CD14-positive monocyte (primary cell): ENCODE measurements around the gene NVL. TPM values are rescaled to one million over a fixed set of nuclear protein-coding genes. Genes with fewer than 3 reads are reported as not detected.
A peak's percentile ranks its signal among the peaks of the same experiment; 100 is the strongest.

Experiments used
- DNase-seq, 3 donors: peaks; one replicate each; pipeline ENCODE4 v3.0.0-alpha.2; 2011 to 2022
- H2AFZ ChIP-seq: 2 replicates; pipeline ENCODE4 v1.6.0; 2012; ENCODE audit warnings: mild to moderate bottlenecking, low read depth, low read length, inconsistent platforms; ENCODE audit not compliant: insufficient read depth, poor library complexity, severe bottlenecking
- H3K27ac ChIP-seq, 2 donors: 1 replicate in 1 of 2; 2 replicates in 1 of 2; pipeline ENCODE4 v1.5.1; 2012 to 2013; ENCODE audit warnings: low read length in 2 of 2, control low read depth in 1 of 2, inconsistent platforms in 1 of 2, low read depth in 1 of 2, mild to moderate bottlenecking in 1 of 2
- H3K27me3 ChIP-seq, 2 donors: one replicate each; pipeline versions ENCODE4 v1.6.0 to v1.6.1; 2011 to 2013; ENCODE audit warnings: low read length in 2 of 2; ENCODE audit not compliant: control insufficient read depth in 2 of 2, insufficient read depth in 2 of 2
- H3K36me3 ChIP-seq, 2 donors: replicated peaks in 1 of 2; 1 replicate in 1 of 2; 2 replicates in 1 of 2; pipeline versions ENCODE4 v1.5.1 to v1.6.1; 2012 to 2013; ENCODE audit warnings: low read length in 2 of 2, control low read depth in 1 of 2, inconsistent platforms in 1 of 2, mild to moderate bottlenecking in 1 of 2; ENCODE audit not compliant: insufficient read depth in 2 of 2, control insufficient read depth in 1 of 2
- H3K4me1 ChIP-seq, 2 donors: 1 replicate in 1 of 2; 2 replicates in 1 of 2; pipeline versions ENCODE4 v1.5.1 to v1.6.1; 2012 to 2013; ENCODE audit warnings: low read length in 2 of 2, control low read depth in 1 of 2, inconsistent platforms in 1 of 2, mild to moderate bottlenecking in 1 of 2, moderate library complexity in 1 of 2; ENCODE audit not compliant: insufficient read depth in 2 of 2, control insufficient read depth in 1 of 2
- H3K4me2 ChIP-seq: replicated peaks from 2 replicates; pipeline ENCODE3; 2012; ENCODE audit warnings: low read length, moderate library complexity, mild to moderate bottlenecking; ENCODE audit not compliant: poor library complexity, severe bottlenecking; ENCODE audit errors: extremely low read depth
- H3K4me3 ChIP-seq, 3 experiments: fragments of 200-600 bp in 1 of 3; sonication (generic) in 1 of 3; replicated peaks in 1 of 3; 1 replicate in 2 of 3; 2 replicates in 1 of 3; pipeline ENCODE4 v1.5.1; 2011 to 2013; ENCODE audit warnings: low read length in 3 of 3, mild to moderate bottlenecking in 3 of 3, control low read depth in 2 of 3, low read depth in 2 of 3, inconsistent platforms in 1 of 3, moderate library complexity in 1 of 3
- H3K79me2 ChIP-seq: 2 replicates; pipeline ENCODE4 v1.6.0; 2012; ENCODE audit warnings: mild to moderate bottlenecking, control low read depth, inconsistent platforms, low read length, moderate library complexity; ENCODE audit not compliant: insufficient read depth
- H3K9ac ChIP-seq: 2 replicates; pipeline ENCODE4 v1.6.0; 2017; ENCODE audit warnings: low read length, mild to moderate bottlenecking; ENCODE audit not compliant: insufficient read depth, poor library complexity, severe bottlenecking
- H3K9me3 ChIP-seq, 2 donors: replicated peaks in 1 of 2; 1 replicate in 1 of 2; 2 replicates in 1 of 2; pipeline versions ENCODE4 v1.5.1 to v1.6.1; 2012 to 2013; ENCODE audit warnings: low read length in 2 of 2, control low read depth in 1 of 2; ENCODE audit not compliant: control insufficient read depth in 1 of 2, insufficient read depth in 1 of 2
- H4K20me1 ChIP-seq: 2 replicates; pipeline ENCODE4 v1.6.0; 2012; ENCODE audit warnings: mild to moderate bottlenecking, low read length, control low read depth, moderate library complexity; ENCODE audit not compliant: insufficient read depth
- H3K27ac Mint-ChIP-seq, 7 donors: one replicate each; pipeline ENCODE4 v1.8.0; 2020; ENCODE audit warnings: mild to moderate bottlenecking in 7 of 7, mixed read lengths in 7 of 7, moderate library complexity in 6 of 7, inconsistent platforms in 2 of 7
- H3K27me3 Mint-ChIP-seq, 3 donors: one replicate each; pipeline ENCODE4 v1.8.0; 2021 to 2022; ENCODE audit warnings: low read depth in 3 of 3, mild to moderate bottlenecking in 3 of 3, mixed read lengths in 3 of 3, moderate library complexity in 3 of 3, inconsistent platforms in 1 of 3
- H3K36me3 Mint-ChIP-seq, 2 donors: one replicate each; pipeline ENCODE4 v1.8.0; 2020; ENCODE audit warnings: mixed read lengths in 2 of 2, inconsistent platforms in 1 of 2, mild to moderate bottlenecking in 1 of 2
- H3K4me1 Mint-ChIP-seq: one replicate; pipeline ENCODE4 v1.8.0; 2020; ENCODE audit warnings: mild to moderate bottlenecking, mixed read lengths
- H3K4me3 Mint-ChIP-seq, 2 donors: one replicate each; pipeline ENCODE4 v1.8.0; 2020; ENCODE audit warnings: mild to moderate bottlenecking in 2 of 2, mixed read lengths in 2 of 2, moderate library complexity in 1 of 2
- H3K9me3 Mint-ChIP-seq, 7 donors: one replicate each; pipeline ENCODE4 v1.8.0; 2020 to 2022; ENCODE audit warnings: mixed read lengths in 7 of 7, mild to moderate bottlenecking in 6 of 7, moderate library complexity in 6 of 7, inconsistent platforms in 2 of 7
- WGBS: methylation state at CpG from one replicate; pipeline ENCODE4 v1.1.5; 2013; ENCODE audit warnings: missing lambda C conversion rate; ENCODE audit not compliant: insufficient coverage; 5-methylcytosine and 5-hydroxymethylcytosine counted together
- intact Hi-C, 2 donors: fragments of 100-400 bp; cut with micrococcal nuclease; formaldehyde crosslinking; loops; one replicate each; pipeline versions ENCODE4 v1.15.0 to v1.15.1; 2023
- polyA plus RNA-seq, 3 donors: library from polyadenylated mRNA; depleted of rRNA in 1 of 3; unstranded in 2 of 3; stranded (reverse) in 1 of 3; fragments of 300-500 nt in 2 of 3; fragments of >200 nt in 1 of 3; fragmentation: Illumina TruSeq in 2 of 3; gene quantifications; 1 replicate in 2 of 3; 2 replicates in 1 of 3; pipeline ENCODE4 v1.2.3, GENCODE V29; 2012 to 2021
- TF ChIP-seq, protein P1 (sequence below): fragments of 200-600 bp; IDR thresholded peaks from one replicate; pipeline ENCODE4 v1.8.0; 2022; ENCODE audit warnings: antibody characterized with exemption, mild to moderate bottlenecking

NVL gene
- polyA plus RNA-seq, 3 donors: 8.4 to 12.6 (median 9.6) TPM

DNA sequence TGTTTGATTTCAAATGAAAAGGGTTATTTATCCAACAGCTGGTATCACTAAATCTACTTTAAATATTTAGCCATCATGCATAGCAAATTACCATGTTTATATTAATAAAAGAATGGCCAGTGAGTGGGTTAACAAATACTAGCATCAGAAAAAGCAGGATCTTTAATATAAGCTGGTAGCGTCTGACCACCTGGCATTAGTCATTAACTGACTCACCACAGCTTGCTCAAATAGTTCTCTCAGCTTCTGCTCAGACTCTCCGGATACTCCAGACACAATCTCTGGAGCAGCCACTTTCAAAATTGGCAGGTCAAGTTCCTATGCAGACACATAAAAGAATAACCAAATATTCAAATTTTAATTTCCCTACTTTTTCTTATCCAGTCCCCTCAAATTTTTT, 29.6 kb downstream of the NVL start:
- Histone ChIP-seq H3K4me3 (no peak overlapping the region), H3K4me1 (no peaks in the 10 kb centered on the region), H3K9me3 (no peaks in the 10 kb centered on the region), H3K4me2 (no peak overlapping the region), H3K36me3 (peaks cover 84 to 97% of the 10 kb centered on the region in 2 donors), H3K27ac (no peak overlapping the region), H3K9ac (no peak overlapping the region), H3K27me3 (no peaks in the 10 kb centered on the region), H2AFZ (no peak overlapping the region), H3K79me2 (no peaks in the 10 kb centered on the region), H4K20me1 (no peaks in the 10 kb centered on the region)
- WGBS: 52% methylated on average over 2 of the region's 2 CpGs
- no peaks in the 10 kb centered on the region for H3K9me3 Mint-ChIP-seq
- H3K27ac Mint-ChIP-seq: no peak overlapping the region
- intact Hi-C loops: no loop called here
- H3K4me3 Mint-ChIP-seq: no peak overlapping the region
- peaks cover 0 to 1% (median 0%) of the 10 kb centered on the region in 3 donors for H3K27me3 Mint-ChIP-seq
- DNase-seq: no peak
- TF ChIP-seq, protein P1, sequence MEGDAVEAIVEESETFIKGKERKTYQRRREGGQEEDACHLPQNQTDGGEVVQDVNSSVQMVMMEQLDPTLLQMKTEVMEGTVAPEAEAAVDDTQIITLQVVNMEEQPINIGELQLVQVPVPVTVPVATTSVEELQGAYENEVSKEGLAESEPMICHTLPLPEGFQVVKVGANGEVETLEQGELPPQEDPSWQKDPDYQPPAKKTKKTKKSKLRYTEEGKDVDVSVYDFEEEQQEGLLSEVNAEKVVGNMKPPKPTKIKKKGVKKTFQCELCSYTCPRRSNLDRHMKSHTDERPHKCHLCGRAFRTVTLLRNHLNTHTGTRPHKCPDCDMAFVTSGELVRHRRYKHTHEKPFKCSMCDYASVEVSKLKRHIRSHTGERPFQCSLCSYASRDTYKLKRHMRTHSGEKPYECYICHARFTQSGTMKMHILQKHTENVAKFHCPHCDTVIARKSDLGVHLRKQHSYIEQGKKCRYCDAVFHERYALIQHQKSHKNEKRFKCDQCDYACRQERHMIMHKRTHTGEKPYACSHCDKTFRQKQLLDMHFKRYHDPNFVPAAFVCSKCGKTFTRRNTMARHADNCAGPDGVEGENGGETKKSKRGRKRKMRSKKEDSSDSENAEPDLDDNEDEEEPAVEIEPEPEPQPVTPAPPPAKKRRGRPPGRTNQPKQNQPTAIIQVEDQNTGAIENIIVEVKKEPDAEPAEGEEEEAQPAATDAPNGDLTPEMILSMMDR: no peak
- H3K4me1 Mint-ChIP-seq: no peaks in the 10 kb centered on the region
- H3K36me3 Mint-ChIP-seq: peaks cover 76 to 84% of the 10 kb centered on the region in 2 donors

DNA sequence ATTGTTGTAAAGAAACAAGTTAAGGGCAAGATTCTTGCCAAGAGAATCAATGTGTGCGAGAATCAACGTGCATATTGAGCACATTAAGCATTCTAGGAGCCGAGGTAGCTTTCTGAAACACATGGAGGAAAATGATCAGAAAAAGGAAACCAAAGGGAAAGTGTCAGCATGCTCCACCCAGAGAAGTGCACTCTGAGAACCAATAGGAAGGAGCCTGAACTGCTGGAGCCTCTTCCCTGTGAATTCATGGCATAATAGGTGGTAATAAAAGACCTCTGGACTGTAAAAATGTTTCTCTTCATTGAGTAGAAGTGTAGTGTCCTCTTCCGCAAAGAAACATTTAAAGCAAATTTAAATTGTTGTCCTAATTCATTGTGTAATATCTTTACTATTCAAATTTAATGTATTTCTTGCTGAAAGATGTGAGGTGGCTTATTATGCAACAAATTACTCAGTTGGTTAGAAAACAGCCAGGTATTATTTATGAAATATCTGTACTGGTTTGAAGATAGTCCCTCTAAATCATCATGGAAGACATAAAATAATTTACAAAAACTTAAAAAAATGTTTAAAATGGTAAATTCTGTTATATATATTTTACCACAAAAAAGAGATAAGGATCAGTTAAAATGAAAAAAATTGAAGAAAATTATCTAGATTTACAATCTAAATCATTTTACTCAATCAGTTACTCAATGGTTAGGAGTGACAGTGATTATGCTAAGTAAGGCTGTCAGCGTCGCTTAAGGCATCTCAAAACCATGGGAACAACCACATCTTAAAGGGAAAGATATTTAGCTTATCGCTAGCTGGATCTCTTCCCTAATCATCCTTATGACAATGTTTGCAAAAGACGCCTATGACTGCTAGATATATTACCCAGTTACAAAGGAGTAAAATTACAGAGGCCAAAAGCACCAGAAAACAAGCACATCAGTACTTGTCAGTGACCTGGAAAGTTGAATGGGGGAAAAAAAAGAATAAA, 31.3 kb downstream of the NVL start:
- no peaks in the 10 kb centered on the region for H3K4me1 Mint-ChIP-seq
- TF ChIP-seq, protein P1: no peak
- H3K36me3 ChIP-seq: peaks cover 87 to 99% of the 10 kb centered on the region in 2 donors

More for the DNA sequence above, 31.3 kb downstream of the NVL start:
- H3K27me3 Mint-ChIP-seq: peaks cover 0 to 1% (median 0%) of the 10 kb centered on the region in 3 donors
- no peak overlapping the region for H3K4me3 Mint-ChIP-seq
- Histone ChIP-seq H3K79me2 (no peaks in the 10 kb centered on the region), H3K9ac (no peak overlapping the region), H3K4me2 (no peak overlapping the region), H3K9me3 (no peaks in the 10 kb centered on the region), H4K20me1 (no peaks in the 10 kb centered on the region), H3K27me3 (no peaks in the 10 kb centered on the region), H3K27ac (no peak overlapping the region), H2AFZ (no peak overlapping the region), H3K4me3 (no peak overlapping the region), H3K4me1 (no peaks in the 10 kb centered on the region)
- WGBS: 96% methylated on average over 4 of the region's 8 CpGs
- H3K9me3 Mint-ChIP-seq: no peaks in the 10 kb centered on the region
- H3K36me3 Mint-ChIP-seq: peaks cover 75 to 86% of the 10 kb centered on the region in 2 donors
- no peak for DNase-seq
- H3K27ac Mint-ChIP-seq: peak overlapping the region in 1 of 7 donors; percentile 27
- intact Hi-C loops: no loop called here
